PC-3 (cell line): ENCODE measurements around the gene KDM4B. TPM values are rescaled to one million over a fixed set of nuclear protein-coding genes. Genes with fewer than 3 reads are reported as not detected.
A peak's percentile ranks its signal among the peaks of the same experiment; 100 is the strongest.

Experiments used
- ATAC-seq: fragments of 200-7000 bp; cut with Tn5 transposase; 2 replicates; pipeline ENCODE4 v1.9.1; 2020; ENCODE audit warnings: mild to moderate bottlenecking, moderate library complexity
- BruUV-seq: library from RNA; stranded (reverse); fragments of 400-500 nt; replicated peaks from 2 replicates; lab custom pipeline; 2021; lab: Mats Ljungman, UMichigan
- CTCF ChIA-PET: fragments of 300-600 bp; sonication (Branson Sonifier 250); formaldehyde crosslinking; loops from one replicate; lab custom pipeline; 2022; ENCODE audit warnings: antibody characterized with exemption; lab: Charles Lee
- POLR2A ChIA-PET: fragments of 300-600 bp; sonication (Branson Sonifier 250); formaldehyde crosslinking; loops from one replicate; lab custom pipeline; 2022; ENCODE audit warnings: antibody characterized with exemption; ENCODE audit not compliant: unreplicated experiment; lab: Charles Lee
- DNase-seq: peaks from one replicate; pipeline ENCODE4 v3.0.0-alpha.2; 2015
- H2AFZ ChIP-seq: fragments of 300-600 bp; sonication (generic); 2 replicates; pipeline ENCODE4 v1.6.0; 2016; ENCODE audit warnings: antibody characterized with exemption, low read length
- H3F3A ChIP-seq: fragments of 300-600 bp; sonication (generic); one replicate; pipeline ENCODE4 v1.6.0; 2017; ENCODE audit warnings: antibody characterized with exemption, low read length, control low read depth, mild to moderate bottlenecking; ENCODE audit not compliant: unreplicated experiment
- H3K27ac ChIP-seq: fragments of 300-600 bp; sonication (generic); 2 replicates; pipeline ENCODE4 v1.5.1; 2016; ENCODE audit warnings: mild to moderate bottlenecking, low read length
- H3K27me3 ChIP-seq: fragments of 300-600 bp; sonication (generic); 2 replicates; pipeline ENCODE4 v1.6.1; 2016; ENCODE audit warnings: low read length, mixed read lengths
- H3K36me3 ChIP-seq: fragments of 300-600 bp; sonication (generic); 2 replicates; pipeline ENCODE4 v1.6.1; 2016; ENCODE audit warnings: low read depth, mixed run types, low read length, mixed read lengths
- H3K4me1 ChIP-seq: fragments of 300-600 bp; sonication (generic); 2 replicates; pipeline ENCODE4 v1.5.1; 2016; ENCODE audit warnings: low read length; ENCODE audit not compliant: insufficient read depth
- H3K4me2 ChIP-seq: fragments of 300-600 bp; sonication (generic); 2 replicates; pipeline ENCODE4 v1.6.0; 2016; ENCODE audit warnings: low read length
- H3K4me3 ChIP-seq: fragments of 300-600 bp; sonication (generic); 2 replicates; pipeline ENCODE4 v1.5.1; 2016; ENCODE audit warnings: mild to moderate bottlenecking, low read length, mixed read lengths
- H3K79me2 ChIP-seq: fragments of 300-600 bp; sonication (generic); 2 replicates; pipeline ENCODE4 v1.6.1; 2017; ENCODE audit warnings: low read length, mixed read lengths
- H3K9ac ChIP-seq: fragments of 300-600 bp; sonication (generic); 2 replicates; pipeline ENCODE4 v1.6.0; 2016; ENCODE audit warnings: mild to moderate bottlenecking, low read length
- H3K9me2 ChIP-seq: fragments of 300-600 bp; sonication (generic); replicated peaks from 2 replicates; pipeline ENCODE4 v1.6.1; 2016; ENCODE audit warnings: mixed run types, low read length, mixed read lengths
- H3K9me3 ChIP-seq: fragments of 300-600 bp; sonication (generic); 2 replicates; pipeline ENCODE4 v1.6.1; 2016; ENCODE audit warnings: low read length, mixed read lengths
- H4K20me1 ChIP-seq: fragments of 300-600 bp; sonication (generic); 2 replicates; pipeline ENCODE4 v1.6.1; 2016; ENCODE audit warnings: low read length, mixed read lengths
- CTCF ChIP-seq: fragments of 300-600 bp; sonication (generic); conservative IDR thresholded peaks from 2 replicates; pipeline ENCODE4 v1.5.1; 2017; ENCODE audit warnings: antibody characterized with exemption, low read depth, mild to moderate bottlenecking, low read length
- EZH2 ChIP-seq: fragments of 300-600 bp; sonication (generic); IDR thresholded peaks from one replicate; pipeline ENCODE4 v1.6.1; 2017; ENCODE audit warnings: antibody characterized with exemption, mild to moderate bottlenecking, low read length; ENCODE audit not compliant: unreplicated experiment
- EZH2phosphoT487 ChIP-seq: fragments of 300-600 bp; sonication (generic); IDR thresholded peaks from 2 replicates; pipeline ENCODE4 v1.6.1; 2018; ENCODE audit warnings: mild to moderate bottlenecking, antibody characterized with exemption, low read length, borderline replicate concordance
- intact Hi-C: fragments of 100-400 bp; cut with micrococcal nuclease; formaldehyde crosslinking; loops from 2 replicates; pipeline ENCODE4 v1.9.0; 2023
- total RNA-seq: library from RNA; depleted of rRNA; stranded (reverse); fragments of >200 nt; gene quantifications from 2 replicates; pipeline ENCODE4 v1.2.3, GENCODE V29; 2014

The KDM4B gene
- total RNA-seq, 1 experiment from 2014 or later: 19.8 TPM

- no peaks in the 10 kb centered on the region for H3K36me3 ChIP-seq
- H3K4me2 ChIP-seq: no peak overlapping the region
- no peak overlapping the region for H3K4me3 ChIP-seq
- H3K79me2 ChIP-seq: peaks cover 69% of the 10 kb centered on the region
- no peaks in the 10 kb centered on the region for H3K9me3 ChIP-seq
- POLR2A ChIA-PET: interaction anchor here (0.6 kb wide), 1 partner anchor 44 kb away, joined by 3 read pairs; no protein-coding TSS in a partner anchor
- BruUV-seq: no TSS peak
- ATAC-seq (no peak), DNase-seq (no peak)
- 0 out of 2 replicates have a peak, but pooled peaks cover 5% of the 10 kb centered on the region for H4K20me1 ChIP-seq
- H3K4me1 ChIP-seq: peaks cover 8% of the 10 kb centered on the region
- no peaks in the 10 kb centered on the region for H3F3A ChIP-seq
- CTCF ChIA-PET: no interaction called here
- intact Hi-C loops: loop anchor here (5.0 kb wide), 1 partner anchor 33 kb away; no protein-coding TSS in a partner anchor
- H2AFZ ChIP-seq: no peak overlapping the region
- no peaks in the 10 kb centered on the region for H3K27me3 ChIP-seq
- H3K27ac ChIP-seq: no peak overlapping the region
- no peaks in the 10 kb centered on the region for H3K9me2 ChIP-seq
- no peak for TF ChIP-seq CTCF
- no peak for TF ChIP-seq EZH2phosphoT487
- TF ChIP-seq EZH2: no peak
- no peak overlapping the region for H3K9ac ChIP-seq
Measured at GRCh38 chr19:5025027-5025426, 56.1 kb downstream of the KDM4B start.

- H3K27me3 ChIP-seq: no peaks in the 10 kb centered on the region
- ChIA-PET POLR2A (interaction anchor here (0.6 kb wide), 1 partner anchor 10 kb away, joined by 3 read pairs; no protein-coding TSS in a partner anchor), CTCF (interaction anchor here (0.6 to 2.0 kb wide), 4 partner anchors 25 to 115 kb away, joined by 4 to 21 read pairs (median 4); no protein-coding TSS in a partner anchor)
- ATAC-seq (peak; percentile 33), DNase-seq (peak; percentile 40)
- H3F3A ChIP-seq: no peaks in the 10 kb centered on the region
- BruUV-seq: no TSS peak
- no peaks in the 10 kb centered on the region for H3K36me3 ChIP-seq
- intact Hi-C loops: loop anchor here (5.0 kb wide), 1 partner anchor 34 kb away; no protein-coding TSS in a partner anchor
- peaks cover 72% of the 10 kb centered on the region for H3K79me2 ChIP-seq
- 0 out of 2 replicates have a peak, but pooled peaks cover 5% of the 10 kb centered on the region for H4K20me1 ChIP-seq
- H3K4me2 ChIP-seq: peak overlapping the region; percentile 40; the same call in 1 of the 2 replicates
- TF ChIP-seq CTCF: peak; percentile 60
- TF ChIP-seq EZH2: no peak
- H3K9me3 ChIP-seq: no peaks in the 10 kb centered on the region
- no peak overlapping the region for H3K27ac ChIP-seq
- H3K4me3 ChIP-seq: no peak overlapping the region
- H3K4me1 ChIP-seq: peaks cover 10% of the 10 kb centered on the region
- H3K9me2 ChIP-seq: no peaks in the 10 kb centered on the region
- H3K9ac ChIP-seq: no peak overlapping the region
- no peak overlapping the region for H2AFZ ChIP-seq
Measured at GRCh38 chr19:5026706-5027273, 57.9 kb downstream of the KDM4B start.

- no peaks in the 10 kb centered on the region for H3K27me3 ChIP-seq
- no TSS peak for BruUV-seq
- ChIA-PET CTCF (no interaction called here), POLR2A (no interaction called here)
- H3K9me2 ChIP-seq: no peaks in the 10 kb centered on the region
- no peak overlapping the region for H2AFZ ChIP-seq
- 0 out of 2 replicates have a peak, but pooled peaks cover 5% of the 10 kb centered on the region for H4K20me1 ChIP-seq
- no peak overlapping the region for H3K27ac ChIP-seq
- intact Hi-C loops: loop anchor here (5.0 kb wide), 1 partner anchor 36 kb away; no protein-coding TSS in a partner anchor
- H3K9ac ChIP-seq: no peak overlapping the region
- ATAC-seq (no peak), DNase-seq (no peak)
- H3F3A ChIP-seq: no peaks in the 10 kb centered on the region
- no peak for TF ChIP-seq CTCF
- no peak for TF ChIP-seq EZH2
- TF ChIP-seq EZH2phosphoT487: no peak
- peaks cover 6% of the 10 kb centered on the region for H3K36me3 ChIP-seq
- no peak overlapping the region for H3K4me3 ChIP-seq
- no peak overlapping the region for H3K4me2 ChIP-seq
- H3K4me1 ChIP-seq: peaks cover 13% of the 10 kb centered on the region
- H3K9me3 ChIP-seq: no peaks in the 10 kb centered on the region
- H3K79me2 ChIP-seq: peaks cover 67% of the 10 kb centered on the region
Measured at GRCh38 chr19:5028229-5028886, 59.4 kb downstream of the KDM4B start.
